Measurements from ENCODE around the gene ZNF524. TPM values are rescaled to one million over a fixed set of nuclear protein-coding genes. Genes with fewer than 3 reads are reported as not detected.

ZNF524 gene
- polyA plus RNA-seq, 1 of the 3 experiments (the other 2 are of a cell fraction), result 7.3 TPM

GRCh38 chr19:55620410-55621204 lies 20.5 kb downstream of the ZNF524 start:
- Histone ChIP-seq H2AFZ (ENCODE audit: low read depth) (no peak overlapping the region), H3K36me3 (replicated peaks in 1 of 2; ENCODE audit: control insufficient read depth in 1 of 2, insufficient read depth in 2 of 2, low read length in 1 of 2) (peaks cover 0 to 20% of the 10 kb centered on the region in 2 experiments), H3K27ac (ENCODE audit: low read depth in 2 of 2, low read length in 1 of 2) (no peak overlapping the region), H3K9ac (no peak overlapping the region), H3K79me2 (ENCODE audit: insufficient read depth) (peaks cover 11% of the 10 kb centered on the region; the same call in 1 of the 2 replicates), H4K20me1 (ENCODE audit: insufficient read depth) (no peaks in the 10 kb centered on the region), H3K27me3 (ENCODE audit: insufficient read depth) (no peaks in the 10 kb centered on the region), H3F3A (replicated peaks; ENCODE audit: insufficient read depth) (peaks cover 12% of the 10 kb centered on the region), H3K4me2 (no peak overlapping the region), H3K9me2 (no peaks in the 10 kb centered on the region), H3K4me1 (ENCODE audit: control insufficient read depth in 1 of 2, insufficient read depth in 2 of 2, low read depth in 1 of 2, low read length in 1 of 2) (peaks cover 0 to 2% of the 10 kb centered on the region in 2 experiments; a peak in 1 of 4 replicates), H3K4me3 (ENCODE audit: low read depth in 2 of 2, low read length in 1 of 2) (no peak overlapping the region), H3K9me3 (no peaks in the 10 kb centered on the region)
- no peak for TF ChIP-seq RAD21 (IDR thresholded peaks at IDR 0.05; ENCODE audit: low read length)
- TF ChIP-seq USF2 (IDR thresholded peaks at IDR 0.05; ENCODE audit: borderline replicate concordance, low read depth, low read length), result no peak
- TF ChIP-seq NRF1 (IDR thresholded peaks at IDR 0.05; ENCODE audit: low read depth, low read length), result no peak
- no peak for TF ChIP-seq MXI1 (IDR thresholded peaks at IDR 0.05; ENCODE audit: low read depth, low read length)
- TF ChIP-seq RXRA (IDR thresholded peaks at IDR 0.05; ENCODE audit: borderline replicate concordance, low read depth), result no peak
- TF ChIP-seq CHD2 (IDR thresholded peaks at IDR 0.05; ENCODE audit: low read length, partially characterized antibody), result no peak
- TF ChIP-seq, protein P1, sequence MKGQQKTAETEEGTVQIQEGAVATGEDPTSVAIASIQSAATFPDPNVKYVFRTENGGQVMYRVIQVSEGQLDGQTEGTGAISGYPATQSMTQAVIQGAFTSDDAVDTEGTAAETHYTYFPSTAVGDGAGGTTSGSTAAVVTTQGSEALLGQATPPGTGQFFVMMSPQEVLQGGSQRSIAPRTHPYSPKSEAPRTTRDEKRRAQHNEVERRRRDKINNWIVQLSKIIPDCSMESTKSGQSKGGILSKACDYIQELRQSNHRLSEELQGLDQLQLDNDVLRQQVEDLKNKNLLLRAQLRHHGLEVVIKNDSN (IDR thresholded peaks at IDR 0.05; ENCODE audit: borderline replicate concordance, low read depth), result no peak
- TF ChIP-seq, protein P2, sequence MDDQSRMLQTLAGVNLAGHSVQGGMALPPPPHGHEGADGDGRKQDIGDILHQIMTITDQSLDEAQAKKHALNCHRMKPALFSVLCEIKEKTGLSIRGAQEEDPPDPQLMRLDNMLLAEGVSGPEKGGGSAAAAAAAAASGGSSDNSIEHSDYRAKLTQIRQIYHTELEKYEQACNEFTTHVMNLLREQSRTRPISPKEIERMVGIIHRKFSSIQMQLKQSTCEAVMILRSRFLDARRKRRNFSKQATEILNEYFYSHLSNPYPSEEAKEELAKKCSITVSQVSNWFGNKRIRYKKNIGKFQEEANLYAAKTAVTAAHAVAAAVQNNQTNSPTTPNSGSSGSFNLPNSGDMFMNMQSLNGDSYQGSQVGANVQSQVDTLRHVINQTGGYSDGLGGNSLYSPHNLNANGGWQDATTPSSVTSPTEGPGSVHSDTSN (IDR thresholded peaks at IDR 0.05), result no peak
- TF ChIP-seq MEF2A (IDR thresholded peaks at IDR 0.05; ENCODE audit: borderline replicate concordance, low read depth), result no peak
- no peak for TF ChIP-seq EP300 (IDR thresholded peaks at IDR 0.05; ENCODE audit: borderline replicate concordance in 1 of 2, low read depth in 1 of 2, low read length in 1 of 2)
- TF ChIP-seq TEAD4 (IDR thresholded peaks at IDR 0.05; ENCODE audit: borderline replicate concordance, insufficient read depth), result no peak
- no peak for TF ChIP-seq EZH2phosphoT487 (IDR thresholded peaks at IDR 0.05; ENCODE audit: borderline replicate concordance, low read depth)
- CTCF ChIA-PET, result interaction anchor here (0.9 to 6.7 kb wide), 6 partner anchors 11 to 154 kb away, joined by 3 to 40 read pairs (median 4); partner anchors contain the start of genes ZNF524 and ZNF580
- POLR2A ChIA-PET, result interaction anchor here (0.8 to 3.1 kb wide), 2 partner anchors 14 to 15 kb away, joined by 3 to 10 read pairs; partner anchors contain the start of gene ZNF865
- DNase-seq, result no peak
- 94% methylated on average over 8 of the region's 12 CpGs for WGBS (ENCODE audit: low lambda C conversion rate)
